ENCODE data around the gene ARHGEF11.
A peak's percentile ranks its signal among the peaks of the same experiment; 100 is the strongest.
"Not testable (repeated sequence)": the region's sequence is repeated elsewhere in the genome, so short reads cannot be mapped to it uniquely, and the experiment has no call there.

The ARHGEF11 gene

GRCh38 chr1:157045250-157046218, at the start of gene ARHGEF11:
Gene ARHGEF11, minus strand, starts transcription at chr1:157045742. Its CDS starts 1,412 bp downstream, at chr1:157044330.
- peak; percentile 19 for DNase-seq

DNA sequence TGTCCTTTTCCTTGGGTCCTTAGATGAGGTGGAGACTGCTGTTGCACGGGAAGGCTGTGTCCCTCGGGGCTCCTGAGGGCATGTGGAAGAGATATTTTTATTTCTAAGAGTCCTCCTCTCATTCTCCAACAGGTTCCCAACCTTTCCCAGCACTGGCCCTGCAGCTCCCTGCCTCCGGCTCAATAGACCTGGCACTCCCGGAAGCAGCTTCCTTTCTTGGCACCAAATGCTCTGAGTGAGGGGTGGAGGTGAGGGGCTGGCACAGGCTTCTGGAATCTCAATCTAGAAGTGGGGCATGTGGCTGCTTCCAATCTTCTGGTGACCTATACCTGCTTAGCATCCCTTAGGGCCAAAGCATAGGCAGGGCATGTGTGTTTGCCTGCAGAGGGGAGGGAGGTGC, 49.5 kb upstream of the ARHGEF11 start:
- DNase-seq, result no peak

- no peak for DNase-seq
Observed at GRCh38 chr1:157092831-157093230, 47.3 kb upstream of the ARHGEF11 start.

- DNase-seq, result no peak
Observed at GRCh38 chr1:157091668-157092273, 46.2 kb upstream of the ARHGEF11 start.

DNA sequence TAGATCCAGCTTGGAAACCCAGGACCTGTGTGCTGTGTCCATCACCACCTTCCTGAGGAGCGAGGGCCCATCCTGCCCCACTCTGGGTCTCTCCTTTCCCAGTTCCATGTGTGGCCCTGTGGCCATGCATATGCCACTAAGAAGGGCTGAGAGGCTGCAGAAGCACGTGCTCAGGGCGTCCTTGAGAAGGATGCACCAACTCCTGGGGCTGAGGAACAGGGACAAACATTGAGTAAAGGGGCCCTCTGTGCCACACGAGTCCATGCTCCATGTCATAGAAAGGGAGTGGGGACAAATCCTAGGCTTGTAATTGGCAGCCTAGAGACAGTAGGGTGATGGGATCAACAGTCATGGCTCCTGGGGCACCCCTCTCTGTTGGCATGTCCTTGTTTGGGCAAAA, 45.6 kb upstream of the ARHGEF11 start:
- no peak for DNase-seq

DNA sequence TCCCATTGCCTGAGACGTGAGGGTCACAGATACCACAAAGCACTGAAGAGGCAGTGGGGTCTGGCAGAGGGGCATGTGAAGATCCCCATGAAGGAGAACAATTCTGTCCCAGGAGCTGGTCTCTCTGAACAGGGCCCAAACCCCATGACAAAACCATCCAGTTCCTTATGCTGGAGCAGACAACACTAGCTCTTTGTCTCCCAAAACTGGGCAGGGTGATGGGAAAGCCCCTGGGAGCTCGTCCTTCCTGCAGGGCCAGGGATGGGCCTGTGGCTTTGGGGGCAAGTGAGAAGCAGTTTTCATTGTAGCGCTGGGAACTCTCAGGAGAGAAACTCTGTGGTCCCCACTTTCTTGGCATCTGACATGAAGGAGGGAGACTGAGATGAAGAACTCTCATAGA, 45.2 kb upstream of the ARHGEF11 start:
- no peak for DNase-seq

DNA sequence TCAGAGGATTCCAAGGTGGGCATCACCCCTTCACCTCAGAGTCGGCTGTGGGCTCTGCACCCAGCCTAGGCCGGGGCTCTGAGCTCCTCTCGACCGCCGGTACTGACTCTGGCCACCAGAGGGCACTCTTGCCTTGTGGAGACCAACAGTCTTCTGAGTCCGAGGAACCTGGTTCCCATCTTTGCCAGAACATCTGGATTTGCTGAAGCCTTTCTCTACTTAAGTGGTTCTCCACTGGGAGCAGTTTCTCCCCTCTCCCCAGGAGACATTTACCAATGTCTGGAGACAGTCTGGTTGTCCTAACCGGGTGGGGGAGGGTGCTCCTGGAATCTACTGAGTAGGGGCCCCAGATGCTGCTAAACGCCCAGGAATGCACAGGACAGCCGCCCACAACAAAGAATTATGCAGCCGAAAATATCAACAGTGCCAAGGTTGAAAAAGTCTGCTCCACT, 44.7 kb upstream of the ARHGEF11 start:
- DNase-seq, result peak; percentile 86

- DNase-seq, result no peak
Observed at GRCh38 chr1:157089789-157090188, 44.2 kb upstream of the ARHGEF11 start.

DNA sequence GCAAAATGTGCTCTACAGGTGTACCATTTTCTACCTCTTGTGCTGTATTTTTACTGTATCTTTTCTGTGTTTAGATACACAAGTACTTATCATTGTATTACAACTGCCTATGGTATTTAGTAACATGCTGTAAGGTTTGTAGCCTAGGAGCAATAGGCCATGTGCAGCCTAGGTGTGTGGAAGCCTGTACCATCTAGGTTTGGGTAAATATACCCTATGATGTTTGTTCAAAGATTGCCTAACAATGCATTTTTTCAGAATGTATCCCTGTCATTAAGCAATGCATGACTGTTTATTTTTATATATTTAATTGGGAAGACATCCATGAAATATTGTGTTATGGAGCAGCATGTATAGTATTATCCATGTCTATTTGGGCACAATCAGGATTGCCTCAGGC, 43.1 kb upstream of the ARHGEF11 start:
- no peak for DNase-seq

- no peak for DNase-seq
Observed at GRCh38 chr1:157087030-157087429, 41.5 kb upstream of the ARHGEF11 start.

DNA sequence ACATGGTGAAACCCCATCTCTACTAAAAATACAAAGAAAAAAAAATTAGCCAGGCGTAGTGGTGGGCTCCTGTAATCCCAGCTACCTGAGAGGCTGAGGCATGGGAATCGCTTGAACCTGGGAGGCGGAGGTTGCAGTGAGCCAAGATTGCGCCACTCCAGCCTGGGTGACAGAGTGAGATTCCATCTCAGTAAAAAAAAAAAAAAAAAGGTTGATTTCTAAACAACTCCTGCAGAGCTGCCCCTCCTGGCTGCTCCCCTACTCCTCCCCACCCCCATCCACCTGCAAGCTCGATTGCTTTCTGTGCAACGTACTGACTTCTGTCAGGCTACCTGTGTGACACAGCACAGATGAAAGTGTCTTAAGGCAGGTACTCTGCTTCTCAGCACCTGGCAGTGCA, 40.8 kb upstream of the ARHGEF11 start:
- no peak for DNase-seq

GRCh38 chr1:157085421-157085820, 39.9 kb upstream of the ARHGEF11 start:
- no peak for DNase-seq

- no peak for DNase-seq
Observed at GRCh38 chr1:157084720-157085119, 39.2 kb upstream of the ARHGEF11 start.

- no peak for DNase-seq
Observed at GRCh38 chr1:157081707-157082106, 36.2 kb upstream of the ARHGEF11 start.

DNA sequence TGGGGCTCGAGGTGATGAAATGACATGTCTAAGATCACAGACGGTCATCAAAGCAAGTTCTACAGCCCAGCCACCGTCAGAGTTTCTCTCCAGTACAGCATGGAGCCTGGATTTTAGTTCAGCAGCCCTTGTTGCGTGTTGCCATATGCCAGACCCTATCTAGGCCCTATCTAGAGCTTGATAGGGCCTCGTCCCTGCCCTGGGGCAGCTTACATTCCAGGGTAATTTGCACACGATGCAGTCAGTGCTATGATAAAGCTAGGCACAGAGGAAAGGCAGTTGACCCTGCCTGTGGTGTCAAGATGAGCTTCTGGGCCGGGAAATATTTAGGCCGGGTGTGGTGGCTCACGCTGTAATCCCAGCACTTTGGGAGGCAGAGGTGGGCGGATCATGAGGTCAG, 35.2 kb upstream of the ARHGEF11 start:
- no peak for DNase-seq

DNA sequence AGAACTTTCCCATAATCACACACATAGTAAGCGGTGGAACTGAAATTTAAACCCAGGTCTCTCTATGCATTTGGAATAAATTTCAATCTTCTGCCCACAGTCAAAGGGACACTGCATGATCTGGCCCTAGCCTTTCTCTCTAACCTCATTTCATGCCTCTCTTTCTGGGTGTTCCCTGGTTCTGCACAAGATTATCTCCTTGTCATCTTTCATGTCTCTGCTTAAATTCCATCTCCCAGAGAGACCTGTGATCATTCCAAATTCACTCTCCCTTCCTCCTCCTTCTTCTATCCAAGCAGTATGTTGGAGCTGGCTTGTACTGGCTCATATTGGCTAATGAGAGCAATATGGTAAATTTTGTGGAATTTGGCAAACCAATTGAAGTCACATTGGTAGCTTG, 31.9 kb upstream of the ARHGEF11 start:
- no peak for DNase-seq

DNA sequence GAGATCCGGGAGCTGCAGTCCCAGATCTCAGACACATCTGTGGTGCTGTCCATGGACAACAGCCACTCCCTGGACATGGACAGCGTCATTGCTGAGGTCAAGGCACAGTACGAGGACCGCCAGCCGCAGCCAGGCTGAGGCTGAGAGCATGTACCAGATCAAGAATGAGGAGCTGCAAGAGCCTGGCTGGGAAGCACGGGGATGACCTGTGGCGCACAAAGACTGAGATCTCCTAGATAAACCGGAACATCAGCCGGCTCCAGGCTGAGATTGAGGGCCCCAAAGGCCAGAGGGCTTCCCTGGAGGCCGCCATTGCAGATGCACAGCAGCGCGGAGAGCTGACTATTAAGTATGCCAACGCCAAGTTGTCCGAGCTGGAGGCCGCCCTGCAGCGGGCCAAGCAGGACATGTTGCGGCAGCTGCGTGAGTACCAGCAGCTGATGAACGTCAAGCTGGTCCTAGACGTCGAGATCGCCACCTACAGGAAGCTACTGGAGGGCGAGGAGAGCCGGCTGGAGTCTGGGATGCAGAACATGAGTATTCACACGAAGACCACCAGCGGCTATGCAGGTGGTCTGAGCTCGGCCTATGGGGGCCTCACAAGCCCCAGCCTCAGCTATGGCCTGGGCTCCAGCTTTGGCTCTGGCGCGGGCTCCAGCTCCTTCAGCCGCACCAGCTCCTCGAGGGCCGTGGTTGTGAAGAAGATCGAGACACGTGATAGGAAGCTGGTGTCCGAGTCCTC, 28.6 kb upstream of the ARHGEF11 start:
- DNase-seq, result peak; percentile 22

DNA sequence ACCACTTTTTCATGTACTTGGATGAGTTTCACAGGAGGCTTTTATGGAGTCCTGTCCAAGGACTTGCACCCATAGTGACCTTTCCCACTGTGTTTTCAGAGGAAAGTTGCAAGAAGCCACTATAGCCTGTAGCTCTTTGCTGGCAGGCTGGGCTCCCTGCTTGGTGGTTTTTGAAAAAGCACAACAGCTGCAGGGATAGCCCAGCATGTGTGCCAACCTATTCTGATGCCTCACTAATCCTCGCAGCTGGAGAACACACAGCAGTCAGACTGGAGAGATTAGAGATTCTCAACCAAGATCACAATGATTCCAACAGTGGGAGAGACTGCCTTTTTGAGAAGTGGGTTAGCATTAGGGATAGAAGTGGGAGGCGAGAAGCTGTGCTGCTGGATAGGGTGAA, 24.1 kb upstream of the ARHGEF11 start:
- DNase-seq, result no peak

- not testable (repeated sequence) for DNase-seq
Observed at GRCh38 chr1:157059241-157059640, 13.7 kb upstream of the ARHGEF11 start.

DNA sequence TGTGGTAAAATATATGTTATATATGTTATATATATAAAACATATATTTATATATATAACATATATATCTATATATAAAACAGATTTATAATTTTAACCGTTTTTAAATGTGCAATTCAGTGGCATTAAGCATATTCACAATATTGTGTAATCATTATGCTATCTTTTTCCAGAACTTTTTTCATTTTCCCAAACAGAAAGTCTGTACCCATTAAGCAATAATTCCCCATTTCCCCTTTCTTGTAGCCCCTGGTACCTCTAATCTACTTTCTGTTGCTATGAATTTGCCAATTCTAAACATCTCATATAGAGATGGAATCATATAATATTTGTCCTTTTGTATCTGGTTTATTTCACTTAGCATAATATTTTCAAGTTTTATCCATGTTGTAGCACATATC, 10.7 kb upstream of the ARHGEF11 start:
- DNase-seq, result no peak

GRCh38 chr1:157055729-157056128, 10.2 kb upstream of the ARHGEF11 start:
- not testable (repeated sequence) for DNase-seq

DNA sequence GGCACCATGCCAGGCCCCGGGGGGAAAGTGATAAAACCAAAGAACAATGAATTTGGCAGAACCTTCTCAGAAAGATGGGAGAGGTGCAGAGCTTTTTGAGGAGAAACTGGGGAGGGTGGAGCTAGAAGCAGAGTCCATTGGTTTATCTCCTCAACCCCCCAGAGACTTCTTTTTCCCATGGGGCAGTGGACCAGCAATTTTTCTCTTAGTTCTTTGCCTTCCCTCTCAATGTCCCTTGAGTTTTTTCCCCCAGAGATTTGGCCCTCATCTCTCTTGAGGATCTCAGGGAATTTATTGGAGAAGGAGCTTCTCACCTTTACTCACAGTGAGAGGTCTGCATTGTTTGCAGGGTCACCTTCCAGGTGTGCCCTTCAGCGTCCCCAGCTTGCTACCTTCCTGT, 5.3 kb upstream of the ARHGEF11 start:
- no peak for DNase-seq

GRCh38 chr1:157047062-157047410, 1.5 kb upstream of the ARHGEF11 start:
- no peak for DNase-seq

GRCh38 chr1:157044326-157044725, 1.2 kb downstream of the ARHGEF11 start:
- no peak for DNase-seq
